HG02852 (cell line): Measurements from ENCODE around the gene AKR1C1.
"Not testable (repeated sequence)": the region's sequence is repeated elsewhere in the genome, so short reads cannot be mapped to it uniquely, and the experiment has no call there.

ENCODE experiments used
- ATAC-seq: cut with Tn5 transposase; IDR thresholded peaks from one replicate; pipeline ENCODE4 v1.9.1; 2021; ENCODE audit warnings: mild to moderate bottlenecking, moderate library complexity; ENCODE audit not compliant: unreplicated experiment

The AKR1C1 gene

DNA sequence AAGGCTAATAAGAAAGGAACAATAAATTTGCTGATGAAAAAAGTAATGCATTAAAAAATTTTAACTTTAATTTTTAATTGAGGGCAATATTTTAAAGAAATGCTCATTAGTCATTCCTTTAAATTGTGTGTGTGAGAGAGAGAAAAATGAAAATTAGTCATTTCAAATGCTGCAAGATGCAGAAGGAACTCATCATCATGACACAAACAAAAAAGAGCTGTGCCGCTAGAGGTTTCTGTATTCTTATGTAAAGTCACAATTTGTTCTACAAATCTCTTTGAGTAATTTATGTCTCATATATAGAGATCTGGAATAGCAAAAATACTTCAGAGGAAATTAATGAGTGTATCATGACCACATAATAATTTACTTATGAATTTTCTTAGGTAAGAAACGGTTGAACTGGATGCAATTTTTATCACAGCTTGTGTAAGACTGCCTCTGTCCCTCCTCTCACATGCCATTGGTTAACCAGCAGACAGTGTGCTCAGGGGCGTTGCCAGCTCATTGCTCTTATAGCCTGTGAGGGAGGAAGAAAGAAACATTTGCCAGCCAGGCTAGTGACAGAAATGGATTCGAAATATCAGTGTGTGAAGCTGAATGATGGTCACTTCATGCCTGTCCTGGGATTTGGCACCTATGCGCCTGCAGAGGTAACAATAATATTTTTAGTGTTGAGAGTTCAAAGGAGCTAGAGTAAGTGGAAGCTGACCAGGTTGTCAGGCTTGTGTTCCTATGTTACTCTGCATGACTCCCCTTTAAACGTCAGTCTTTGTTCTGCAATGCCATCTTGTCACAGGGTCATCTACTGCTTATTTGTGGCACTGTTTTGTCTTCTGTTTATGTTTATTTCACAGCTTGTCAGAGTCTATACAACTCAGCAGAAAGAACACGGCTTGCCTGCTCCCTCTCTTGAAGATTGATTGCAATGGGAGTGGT is at the start of gene AKR1C1:
Gene AKR1C1, plus strand, starts transcription at position 540 of the 939 bp plus-strand sequence. Its CDS starts 30 bp downstream, at position 570.
- not testable (repeated sequence) for ATAC-seq

DNA sequence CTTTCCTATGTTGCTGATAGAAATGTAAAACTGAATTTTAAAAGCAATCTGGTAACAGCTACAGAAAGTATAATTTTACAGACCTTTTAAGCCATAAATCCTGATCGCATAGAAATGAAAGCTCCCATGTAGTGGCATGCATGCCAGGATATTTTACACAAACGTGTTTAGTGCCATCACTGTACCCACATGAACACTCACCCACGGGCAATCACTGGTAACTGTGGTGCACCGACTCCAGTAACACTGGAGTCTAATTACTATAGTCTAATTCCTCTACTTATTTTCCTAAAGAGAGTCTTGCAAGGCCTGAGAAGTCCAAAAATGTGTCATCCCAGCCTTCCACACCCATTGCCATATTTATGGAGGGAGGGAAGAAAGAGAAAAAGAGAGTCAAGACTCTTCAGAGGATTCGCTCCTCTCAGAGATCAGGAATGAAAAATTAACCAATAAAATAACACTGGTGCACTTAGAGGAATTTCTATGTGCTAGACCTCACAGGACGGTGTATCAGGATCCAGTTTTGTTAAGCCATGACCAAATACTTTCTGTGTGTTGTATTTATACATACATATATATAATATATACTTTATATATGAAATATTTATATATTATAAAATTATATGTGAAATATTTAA is 48.9 kb upstream of the AKR1C1 start:
- ATAC-seq, result no peak

DNA sequence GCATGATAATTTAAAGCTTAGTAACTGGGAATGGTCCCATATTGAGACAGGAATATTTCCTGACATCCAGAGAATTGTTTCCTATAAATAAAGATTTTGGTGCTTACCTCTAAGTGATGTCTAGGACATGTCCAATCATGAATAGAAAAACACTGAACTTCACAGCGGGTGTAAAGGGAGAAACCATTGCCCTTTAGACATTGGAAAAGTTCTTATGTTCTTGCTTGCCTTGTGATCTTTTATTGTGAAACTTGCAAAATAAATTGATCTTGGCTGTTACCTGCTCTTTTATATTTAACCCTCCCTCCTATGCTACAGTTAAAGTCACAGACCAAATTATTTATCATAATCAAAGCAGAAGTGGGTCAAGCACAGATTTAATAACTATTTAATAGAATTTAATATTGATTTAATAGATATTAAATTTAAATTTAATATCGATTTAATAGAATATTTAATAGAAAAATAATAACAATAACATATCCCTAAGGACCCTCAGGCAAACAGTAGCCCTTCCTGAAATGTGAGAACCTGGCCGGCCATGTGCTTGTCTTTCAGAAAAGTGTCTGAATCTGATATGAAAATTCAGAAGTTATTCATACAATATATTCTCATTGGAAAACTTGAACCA is 47.0 kb upstream of the AKR1C1 start:
- ATAC-seq, result no peak

DNA sequence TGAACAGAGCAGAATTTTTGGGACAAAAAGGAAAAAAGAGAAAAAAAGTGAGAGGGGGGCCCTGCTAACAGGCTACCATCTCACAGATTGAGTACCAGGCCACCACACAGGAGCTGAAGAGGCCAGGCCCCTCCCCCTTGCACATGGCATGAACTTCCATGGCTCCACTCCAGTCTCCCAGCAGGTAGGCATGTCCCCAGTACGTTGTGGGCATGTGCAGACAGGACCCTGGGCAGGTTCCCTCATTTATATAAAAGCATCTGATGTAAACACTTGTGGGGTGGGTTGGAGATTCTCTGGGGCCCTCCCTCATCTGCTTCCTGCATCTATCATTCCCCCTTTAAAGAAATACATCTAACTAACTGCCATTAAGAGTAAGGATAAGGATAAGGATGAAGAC is 45.0 kb upstream of the AKR1C1 start:
- ATAC-seq, result no peak

DNA sequence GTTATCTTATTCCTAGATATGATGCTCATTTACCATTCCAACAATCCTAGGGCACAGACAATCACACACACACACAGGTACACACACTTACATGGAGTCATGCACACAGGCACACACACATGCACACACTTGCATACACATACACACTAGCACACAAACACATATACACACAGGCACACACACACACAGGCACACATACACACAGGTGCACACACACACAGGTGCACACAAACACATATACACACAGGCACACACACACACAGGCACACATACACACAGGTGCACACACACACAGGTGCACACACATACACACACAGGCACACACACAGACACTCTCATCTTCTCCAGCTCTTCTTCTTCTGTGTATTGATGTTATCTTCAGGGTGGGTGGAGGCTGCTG is 38.7 kb upstream of the AKR1C1 start:
- ATAC-seq, result not testable (repeated sequence)

DNA sequence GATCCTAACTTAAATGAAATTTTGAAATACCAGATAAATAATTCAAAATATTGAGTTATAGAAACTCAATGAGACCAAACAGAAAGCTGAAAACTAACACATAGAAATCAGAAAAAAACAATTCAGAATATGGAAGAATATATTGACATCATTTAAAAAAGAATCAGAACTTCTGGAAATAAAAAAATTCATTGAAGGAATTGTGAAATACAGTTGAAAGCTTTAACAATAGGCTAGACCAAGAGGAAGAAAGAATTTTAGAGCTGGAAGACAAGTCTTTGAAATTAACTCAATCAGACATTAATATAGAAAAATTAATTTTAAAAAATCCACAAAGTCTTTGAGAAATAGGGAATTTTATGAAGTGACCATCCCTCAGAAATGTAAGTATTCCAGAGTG is 36.8 kb upstream of the AKR1C1 start:
- ATAC-seq, result no peak

DNA sequence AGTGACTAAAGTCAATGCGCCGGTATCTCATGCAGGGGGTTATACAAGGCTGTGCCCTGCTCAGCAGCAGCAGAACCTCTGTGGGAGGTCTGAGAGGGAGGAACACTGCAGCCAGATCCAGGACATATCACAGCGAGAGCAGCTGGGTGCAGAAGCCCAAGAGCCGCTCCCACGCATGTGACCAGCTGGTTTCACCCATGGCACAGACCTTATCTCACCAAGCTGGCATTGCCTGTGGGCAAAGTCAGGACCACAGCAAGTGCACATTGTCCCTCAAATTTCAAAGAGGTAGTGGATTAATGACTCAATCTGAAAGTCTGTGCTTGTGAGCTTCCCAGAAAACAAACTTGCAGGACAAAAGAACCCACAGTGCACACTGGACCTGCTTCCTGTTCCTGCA is 31.6 kb upstream of the AKR1C1 start:
- no peak for ATAC-seq

DNA sequence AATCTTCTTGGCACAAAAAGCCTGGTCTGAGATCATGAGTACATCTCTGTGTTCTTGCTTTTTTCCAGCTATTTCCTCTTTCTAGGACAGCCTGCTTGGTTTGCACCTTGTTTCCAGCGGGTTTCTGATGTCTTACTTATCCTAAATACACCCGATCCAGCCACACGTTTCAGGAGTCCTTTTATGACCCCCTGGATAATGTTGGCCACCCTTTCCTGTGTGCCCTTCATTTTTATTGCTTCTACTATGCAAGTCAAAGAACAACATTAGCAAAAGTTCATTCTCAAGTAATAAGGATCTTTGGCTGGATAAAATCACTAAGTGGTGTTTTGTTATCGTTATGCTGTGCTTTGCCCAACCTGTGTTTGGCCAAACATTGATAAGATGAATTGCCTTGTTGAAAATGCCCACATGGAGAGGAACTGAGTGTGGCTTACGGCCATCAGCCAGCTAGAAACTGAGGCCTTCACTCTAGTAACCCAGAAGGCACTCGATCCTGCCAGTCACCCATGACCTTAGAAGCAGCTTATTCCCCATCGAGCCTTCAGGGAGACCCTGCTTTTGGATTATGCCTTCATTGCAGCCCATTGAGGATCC is 28.7 kb upstream of the AKR1C1 start:
- ATAC-seq, result no peak

DNA sequence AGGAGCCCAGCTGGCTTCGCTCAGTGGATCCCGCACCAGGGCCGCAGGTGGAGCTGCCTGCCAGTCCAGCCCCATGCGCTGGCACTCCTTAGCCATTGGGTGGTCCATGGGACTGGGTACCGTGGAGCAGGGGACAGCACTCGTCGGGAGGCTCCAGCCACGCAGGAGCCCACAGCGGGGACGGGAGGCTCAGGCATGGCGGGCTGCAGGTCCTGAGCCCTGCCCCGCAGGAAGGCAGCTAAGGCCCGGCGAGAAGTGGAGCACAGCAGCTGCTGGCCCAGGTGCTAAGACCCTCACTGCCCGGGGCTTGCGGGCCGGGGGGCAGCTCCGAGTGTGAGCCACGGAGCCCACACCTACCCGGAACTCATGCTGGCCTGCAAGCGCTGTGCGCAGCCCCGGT is 25.9 kb upstream of the AKR1C1 start:
- ATAC-seq, result no peak

DNA sequence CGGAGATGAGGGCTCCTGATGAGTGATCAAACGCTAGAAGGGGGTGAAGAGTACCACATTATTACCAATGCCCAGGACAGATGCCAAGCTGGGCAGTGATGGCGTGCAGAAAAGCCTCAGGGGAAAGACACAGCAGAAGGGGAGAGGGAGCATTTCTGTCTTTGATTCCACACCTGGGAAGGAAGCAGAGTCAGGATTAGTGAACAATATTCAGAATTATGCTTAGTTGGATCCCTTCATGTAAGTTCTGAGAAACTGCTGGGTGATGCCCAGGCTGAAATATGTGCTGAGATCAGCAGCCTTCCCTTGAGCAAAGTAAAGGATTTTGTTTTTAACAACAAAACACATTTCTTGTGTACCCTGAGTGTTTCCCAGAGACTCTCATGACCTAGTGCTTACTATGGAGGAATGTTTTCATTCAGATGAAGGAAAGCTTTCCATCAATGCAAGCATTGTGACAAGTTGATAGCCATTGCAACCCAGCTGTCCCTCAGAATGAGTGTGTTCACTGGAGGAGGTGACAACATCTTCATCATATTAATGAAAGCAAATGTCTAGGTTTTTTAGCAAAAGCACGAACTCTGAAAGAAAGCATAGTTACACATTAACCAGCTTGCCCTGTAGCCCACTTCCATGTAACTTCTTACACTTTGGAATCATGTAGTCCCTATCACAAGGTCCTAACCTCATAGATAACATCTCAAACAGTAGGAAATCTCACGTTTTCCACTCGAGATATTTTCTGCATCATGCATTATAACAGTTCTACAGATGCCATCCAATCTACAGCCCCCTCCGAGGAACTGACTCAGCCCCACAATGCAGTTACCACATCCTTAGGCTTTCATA is 23.8 kb upstream of the AKR1C1 start:
- ATAC-seq, result no peak

DNA sequence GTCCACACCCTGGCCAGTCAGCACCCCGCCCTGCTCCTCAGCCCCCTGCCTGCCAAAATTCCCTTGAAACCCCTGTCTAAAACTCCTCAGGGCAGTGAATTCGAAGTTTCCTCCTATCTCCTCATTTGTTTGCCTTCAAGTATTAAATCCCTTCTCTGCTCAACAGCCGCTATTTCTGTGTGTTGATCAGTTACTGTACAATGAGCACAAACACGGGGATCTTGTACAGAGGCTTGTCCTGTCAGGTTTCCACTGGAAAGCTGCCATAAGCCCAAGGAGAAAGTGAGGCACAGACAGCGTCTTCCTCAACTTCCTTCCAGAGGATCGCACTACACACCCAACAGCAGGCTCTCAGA is 23.2 kb upstream of the AKR1C1 start:
- ATAC-seq, result not testable (repeated sequence)

DNA sequence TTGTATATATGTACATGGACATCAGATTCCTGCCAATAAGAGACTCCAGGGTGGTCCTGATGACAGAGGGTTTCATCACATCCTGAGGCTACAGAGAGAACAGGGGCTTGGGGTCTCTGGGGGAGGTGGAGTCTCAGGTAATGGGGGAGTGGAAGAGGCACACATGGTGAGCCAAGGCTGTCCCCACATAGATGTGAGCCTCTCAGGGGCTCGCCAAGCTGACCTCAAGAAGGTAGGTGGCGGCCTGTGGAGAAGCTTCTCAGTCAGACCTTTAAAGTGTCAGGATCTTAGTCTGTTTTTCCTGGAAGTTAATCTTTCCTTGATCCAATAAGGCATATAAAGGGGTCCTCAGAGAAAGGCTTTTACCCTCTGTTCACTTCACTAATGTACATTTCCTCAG is 22.3 kb upstream of the AKR1C1 start:
- ATAC-seq, result not testable (repeated sequence)

DNA sequence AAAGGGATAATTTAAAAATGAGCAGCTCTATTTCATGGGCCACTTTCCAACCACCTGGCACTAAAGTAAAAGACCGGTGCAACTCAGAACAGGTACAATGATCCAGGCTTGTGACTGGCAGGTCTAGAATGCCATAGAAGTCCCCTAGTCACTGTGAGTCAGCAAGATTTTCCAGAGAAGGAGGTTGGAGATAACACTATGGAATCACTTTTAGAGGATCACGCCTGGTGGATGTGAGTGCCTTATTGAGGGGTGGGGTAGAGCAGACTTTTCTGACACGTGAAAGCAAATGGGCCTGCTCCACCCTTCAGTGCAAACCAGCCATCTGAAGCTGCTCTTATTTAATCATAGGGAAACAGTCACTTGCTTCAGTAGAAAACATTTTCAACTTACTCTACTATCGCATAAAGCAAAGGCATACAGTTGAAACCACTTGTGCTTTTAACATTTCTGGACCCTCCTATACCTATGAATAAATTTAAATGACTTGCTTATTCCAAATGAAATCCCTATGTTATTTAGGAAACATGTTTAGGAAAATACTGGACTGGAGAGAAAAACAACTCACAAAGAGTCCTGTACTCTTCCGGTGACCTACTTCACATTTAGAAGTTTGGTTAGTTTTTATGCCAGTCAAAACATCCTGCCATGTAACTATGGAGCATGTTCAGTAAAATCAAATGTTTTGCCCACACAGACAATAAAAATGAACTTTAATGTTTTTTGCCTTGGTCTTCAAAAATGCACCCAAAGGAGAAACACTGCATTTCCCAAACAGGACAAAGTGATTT is 21.5 kb upstream of the AKR1C1 start:
- ATAC-seq, result no peak

DNA sequence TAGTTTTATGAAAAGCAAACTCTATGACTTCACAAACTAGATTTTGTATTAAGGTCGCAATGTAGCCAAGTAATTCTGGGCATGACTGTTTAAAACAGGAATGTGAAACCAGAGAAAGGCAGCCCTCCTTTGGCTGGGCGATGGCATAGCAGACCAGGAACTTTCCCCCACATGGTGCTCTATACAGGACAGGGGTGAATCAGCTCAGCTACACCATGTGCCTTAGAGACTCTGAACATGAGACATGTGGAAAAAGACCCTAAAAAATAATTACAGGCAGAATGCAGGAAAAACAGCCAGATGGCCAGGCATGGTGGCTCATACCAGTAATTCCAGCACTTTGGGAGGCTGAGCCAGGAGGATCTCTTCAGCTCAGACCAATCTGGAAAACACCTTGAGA is 20.3 kb upstream of the AKR1C1 start:
- ATAC-seq, result not testable (repeated sequence)

DNA sequence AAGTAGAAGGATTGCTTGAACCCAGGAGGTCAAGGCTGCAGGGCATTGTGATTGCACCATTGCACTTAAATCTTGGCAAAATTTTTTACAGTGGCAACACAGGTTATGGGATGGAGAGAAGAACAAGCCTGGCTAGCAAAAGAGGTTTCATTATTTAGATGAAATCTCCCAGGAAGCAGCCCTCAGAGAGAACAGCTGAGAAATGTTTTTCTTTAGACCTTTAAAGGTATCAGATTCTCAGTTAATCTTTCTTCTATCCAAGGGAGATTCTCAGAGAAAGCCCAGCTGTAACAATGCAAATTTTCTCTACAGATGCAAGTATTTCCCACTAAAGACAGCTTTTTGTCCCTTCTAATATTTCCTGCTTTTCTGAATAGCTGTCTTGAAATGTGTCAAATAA is 19.8 kb upstream of the AKR1C1 start:
- ATAC-seq, result not testable (repeated sequence)

DNA sequence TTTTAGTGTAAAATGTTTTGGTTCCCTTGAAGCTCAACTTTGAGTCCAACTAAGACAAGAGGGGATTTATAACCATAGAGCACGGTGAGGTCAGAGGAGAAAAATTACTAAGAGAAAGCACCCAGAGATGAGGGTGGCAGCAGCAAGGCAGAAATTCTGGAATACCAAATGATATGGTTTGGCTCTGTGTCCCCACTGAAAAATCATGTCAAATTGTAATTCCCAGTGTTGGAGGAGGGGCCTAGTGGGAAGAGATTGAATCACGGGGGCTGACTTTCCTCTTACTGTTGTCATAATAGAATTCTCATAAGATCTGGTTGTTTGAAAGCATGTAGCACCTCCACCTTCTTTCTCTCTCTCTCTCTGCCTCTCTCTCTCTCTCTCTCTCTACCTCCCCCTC is 19.4 kb upstream of the AKR1C1 start:
- no peak for ATAC-seq

DNA sequence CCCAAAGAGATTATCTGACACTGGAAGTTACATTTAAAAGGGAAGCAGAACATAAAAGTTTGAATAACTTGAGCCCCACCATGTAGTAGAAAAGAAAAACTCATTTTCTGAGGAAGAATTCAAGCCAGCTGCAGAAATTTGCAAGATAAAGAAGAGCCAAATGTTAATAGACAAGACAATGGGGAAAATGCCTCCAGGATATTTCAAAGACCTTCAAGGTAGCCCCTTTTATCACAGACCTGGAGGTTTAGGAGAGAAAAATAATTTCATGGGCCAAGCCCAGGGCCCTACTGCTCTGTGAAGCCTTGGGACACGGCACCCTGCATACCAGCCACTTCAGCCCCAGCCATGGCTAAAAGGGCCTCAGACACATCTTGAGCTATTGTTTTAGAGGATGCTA is 18.4 kb upstream of the AKR1C1 start:
- no peak for ATAC-seq

DNA sequence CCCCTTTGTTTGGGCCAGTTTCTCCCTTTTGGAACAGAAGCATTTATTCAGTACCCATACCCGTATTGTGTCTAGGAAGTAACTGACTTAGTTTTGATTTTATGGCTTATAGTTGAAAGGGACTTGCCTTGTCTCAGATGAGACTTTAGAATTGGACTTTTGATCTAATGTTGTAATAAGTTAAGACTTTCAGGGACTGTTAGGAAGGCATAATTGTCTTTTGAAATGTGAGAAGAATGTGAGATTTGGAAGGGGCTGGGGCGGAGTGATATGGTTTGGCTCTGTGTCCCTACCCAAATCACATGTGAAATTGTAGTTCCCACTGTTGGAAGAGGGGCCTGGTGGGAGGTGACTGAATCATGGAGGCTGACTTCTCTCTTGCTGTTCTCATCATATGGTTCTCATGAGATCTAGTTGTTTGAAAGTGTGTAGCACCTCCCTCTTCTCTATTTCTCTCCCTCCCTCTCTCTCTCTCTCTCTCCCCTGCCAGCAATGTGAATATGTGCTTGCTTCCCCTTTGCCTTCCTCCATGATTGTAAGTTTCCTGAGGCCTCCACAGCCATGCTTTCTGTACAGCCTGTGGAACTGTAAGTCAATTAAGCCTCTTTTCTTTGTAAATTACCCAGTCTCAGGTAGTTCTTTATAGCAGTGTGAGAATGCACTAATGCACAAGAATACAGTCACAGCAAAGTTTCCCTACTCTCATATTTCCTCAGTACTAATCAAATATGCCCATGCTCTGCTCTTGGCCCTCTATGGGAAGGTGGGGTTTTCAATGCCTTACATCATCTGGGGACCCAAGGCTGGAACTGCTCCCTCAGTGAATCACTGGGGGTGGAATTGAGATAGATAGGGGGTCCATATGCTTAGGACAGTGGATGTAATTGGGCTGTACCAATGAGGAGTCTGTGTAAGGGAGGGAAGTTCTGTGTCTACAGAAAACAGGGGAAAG is 17.2 kb upstream of the AKR1C1 start:
- ATAC-seq, result no peak
